GM19395 (cell line): Measurements from ENCODE around the gene CAMK2G.
"Not testable (repeated sequence)": the region's sequence is repeated elsewhere in the genome, so short reads cannot be mapped to it uniquely, and the experiment has no call there.

ENCODE experiments used
- ATAC-seq: cut with Tn5 transposase; IDR thresholded peaks from one replicate; pipeline ENCODE4 v1.9.1; 2021; ENCODE audit warnings: mild to moderate bottlenecking, moderate library complexity; ENCODE audit not compliant: unreplicated experiment

CAMK2G gene

GRCh38 chr10:73842349-73842748, 32.0 kb downstream of the CAMK2G start:
- ATAC-seq, result no peak

GRCh38 chr10:73841526-73842285, 32.6 kb downstream of the CAMK2G start:
- no peak for ATAC-seq

- ATAC-seq, result no peak
Measured at GRCh38 chr10:73841061-73841421, 33.3 kb downstream of the CAMK2G start.

GRCh38 chr10:73840403-73841060, 33.8 kb downstream of the CAMK2G start:
- no peak for ATAC-seq

- ATAC-seq, result no peak
Measured at GRCh38 chr10:73840056-73840402, 34.3 kb downstream of the CAMK2G start.

GRCh38 chr10:73839276-73839966, 34.9 kb downstream of the CAMK2G start:
- ATAC-seq, result no peak

GRCh38 chr10:73838827-73839226, 35.5 kb downstream of the CAMK2G start:
- no peak for ATAC-seq

- ATAC-seq, result no peak
Measured at GRCh38 chr10:73838008-73838567, 36.3 kb downstream of the CAMK2G start.

- no peak for ATAC-seq
Measured at GRCh38 chr10:73837072-73837471, 37.3 kb downstream of the CAMK2G start.

GRCh38 chr10:73836427-73836980, 37.9 kb downstream of the CAMK2G start:
- ATAC-seq, result no peak

GRCh38 chr10:73829090-73829489, 45.3 kb downstream of the CAMK2G start:
- not testable (repeated sequence) for ATAC-seq

- ATAC-seq, result no peak
Measured at GRCh38 chr10:73828161-73828560, 46.2 kb downstream of the CAMK2G start.

- ATAC-seq, result no peak
Measured at GRCh38 chr10:73827346-73828089, 46.8 kb downstream of the CAMK2G start.

GRCh38 chr10:73824146-73824725, 50.1 kb downstream of the CAMK2G start:
- no peak for ATAC-seq

GRCh38 chr10:73823391-73823790, 51.0 kb downstream of the CAMK2G start:
- ATAC-seq, result no peak

- ATAC-seq, result no peak
Measured at GRCh38 chr10:73819513-73820093, 54.8 kb downstream of the CAMK2G start.

GRCh38 chr10:73819081-73819480, 55.3 kb downstream of the CAMK2G start:
- ATAC-seq, result no peak

- no peak for ATAC-seq
Measured at GRCh38 chr10:73818402-73818801, 56.0 kb downstream of the CAMK2G start.

GRCh38 chr10:73817826-73818225, 56.5 kb downstream of the CAMK2G start:
- no peak for ATAC-seq
